ENCODE measurements around the gene CLIC6.
"Not testable (repeated sequence)": the region's sequence is repeated elsewhere in the genome, so short reads cannot be mapped to it uniquely, and the experiment has no call there.

Gene CLIC6

DNA sequence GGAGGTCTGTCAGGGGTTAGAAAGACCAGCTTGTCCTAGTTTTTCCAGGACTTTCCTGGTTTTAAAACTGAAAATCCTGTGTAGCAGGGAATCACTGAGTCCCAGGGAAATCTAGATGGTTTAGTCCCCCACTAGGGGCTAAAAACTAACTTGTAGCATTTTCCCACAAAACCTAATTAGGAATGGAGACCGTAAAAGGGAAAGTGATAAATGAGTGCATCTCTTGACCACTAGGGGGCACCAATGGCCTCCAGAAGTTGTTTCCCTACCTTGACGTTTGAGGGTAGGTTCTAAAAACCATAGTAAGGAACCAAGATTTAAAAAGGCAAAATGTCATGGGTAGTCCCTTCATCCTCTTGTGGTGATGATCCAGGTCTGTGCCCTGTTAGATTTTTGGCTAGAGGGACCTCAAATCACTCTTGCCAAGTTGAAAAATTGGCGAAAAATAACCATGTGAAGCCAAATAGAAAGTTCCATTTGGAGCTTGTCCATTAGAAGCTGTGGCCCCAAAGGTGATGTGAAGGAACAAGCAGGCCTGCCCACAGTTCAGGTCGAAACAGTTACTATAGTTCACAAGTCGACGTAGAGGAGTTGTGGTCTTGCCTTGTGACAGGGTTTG, 24.5 kb downstream of the CLIC6 start:
- DNase-seq (ENCODE audit: low read depth), result no peak

DNA sequence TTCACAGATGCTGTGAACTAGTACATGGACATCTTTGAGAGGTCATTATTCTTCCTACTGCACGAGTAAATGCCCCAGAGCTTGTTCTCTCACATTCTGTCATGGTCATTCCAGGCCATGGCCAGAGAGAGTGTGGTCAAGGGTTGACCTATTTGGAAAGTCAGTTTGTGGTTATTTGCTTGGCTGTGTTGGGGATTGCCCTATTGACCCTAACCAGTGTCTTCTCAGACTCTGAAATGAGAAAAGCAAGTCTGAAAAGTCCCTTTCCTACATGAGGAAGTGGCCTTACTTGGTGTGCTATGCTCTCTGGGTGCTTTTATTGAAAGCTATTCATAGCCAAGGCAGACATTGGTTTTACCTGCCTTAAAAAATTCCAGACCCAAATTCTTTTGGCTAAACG, 26.6 kb downstream of the CLIC6 start:
- DNase-seq (ENCODE audit: low read depth), result no peak

DNA sequence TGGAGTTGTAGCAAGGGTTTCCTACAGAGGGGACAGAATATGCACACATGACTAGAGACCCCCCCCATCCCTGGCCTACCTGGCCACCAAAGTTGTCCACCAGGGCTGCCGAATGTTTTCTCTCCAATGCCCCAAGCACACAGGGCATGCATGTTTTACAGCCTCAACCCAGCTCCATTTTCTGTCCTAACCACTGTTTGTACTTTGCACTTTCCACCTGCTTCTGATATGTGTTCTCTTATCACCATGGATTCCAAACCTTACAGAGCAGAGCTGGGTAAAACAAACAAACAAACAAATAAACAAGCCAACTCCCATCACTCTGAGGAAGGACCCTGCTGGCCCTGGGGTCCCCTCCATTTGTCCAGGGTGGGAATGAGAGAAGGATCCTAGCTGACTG, 27.3 kb downstream of the CLIC6 start:
- DNase-seq (ENCODE audit: low read depth), result no peak

DNA sequence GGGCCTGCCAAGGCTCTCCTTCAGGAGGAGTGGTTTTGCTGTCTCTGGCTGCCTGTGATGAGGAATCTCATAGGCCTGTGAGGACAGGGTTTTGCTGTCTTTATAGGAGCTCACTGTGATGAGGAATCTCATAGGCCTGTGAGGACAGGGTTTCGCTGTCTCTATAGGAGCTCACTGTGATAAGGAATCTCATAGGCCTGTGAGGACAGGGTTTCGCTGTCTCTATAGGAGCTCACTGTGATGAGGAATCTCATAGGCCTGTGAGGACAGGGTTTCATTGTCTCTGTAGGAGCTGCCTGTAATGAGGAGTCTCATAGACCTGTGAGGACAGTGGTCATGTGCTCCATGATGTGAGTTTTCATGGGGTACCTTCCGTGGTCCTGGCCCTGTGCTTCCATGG, 29.0 kb downstream of the CLIC6 start:
- no peak for DNase-seq (ENCODE audit: low read depth)

DNA sequence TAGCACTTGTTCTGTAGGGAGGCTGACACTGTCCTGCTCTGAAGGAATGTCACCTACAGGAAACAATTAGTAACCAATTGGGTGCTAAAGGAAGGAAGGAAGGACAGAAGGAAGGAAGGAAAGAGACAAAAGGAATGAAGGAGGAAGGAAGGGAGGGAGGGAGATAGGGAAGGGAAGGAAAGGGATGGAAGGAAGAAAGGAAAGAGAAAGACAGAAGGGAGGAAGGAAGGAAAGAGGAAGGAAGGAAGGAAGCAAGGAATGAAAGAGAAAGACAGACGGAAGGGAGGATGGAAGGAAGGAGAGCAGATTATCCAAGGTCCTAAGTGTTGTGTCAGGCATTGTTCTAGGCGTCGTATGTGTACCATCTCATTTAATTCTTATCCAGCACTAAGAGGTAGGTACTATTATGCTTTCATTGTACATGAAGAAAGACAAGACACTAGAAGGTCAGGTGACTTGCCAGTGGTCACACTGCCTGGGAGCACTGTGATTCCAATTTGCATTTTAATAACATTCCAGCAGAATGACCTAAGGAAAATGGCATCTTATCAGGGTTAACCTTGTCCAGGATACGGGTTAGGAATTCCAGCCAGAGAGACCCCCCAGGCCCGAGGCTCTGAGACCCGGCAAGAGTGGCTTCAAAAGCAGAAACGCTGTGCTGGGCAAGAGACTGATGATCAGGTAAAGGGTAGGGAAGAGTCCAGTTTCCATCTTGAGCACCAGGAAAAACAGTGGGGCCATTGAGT, 29.6 kb downstream of the CLIC6 start:
- DNase-seq (ENCODE audit: low read depth), result no peak

DNA sequence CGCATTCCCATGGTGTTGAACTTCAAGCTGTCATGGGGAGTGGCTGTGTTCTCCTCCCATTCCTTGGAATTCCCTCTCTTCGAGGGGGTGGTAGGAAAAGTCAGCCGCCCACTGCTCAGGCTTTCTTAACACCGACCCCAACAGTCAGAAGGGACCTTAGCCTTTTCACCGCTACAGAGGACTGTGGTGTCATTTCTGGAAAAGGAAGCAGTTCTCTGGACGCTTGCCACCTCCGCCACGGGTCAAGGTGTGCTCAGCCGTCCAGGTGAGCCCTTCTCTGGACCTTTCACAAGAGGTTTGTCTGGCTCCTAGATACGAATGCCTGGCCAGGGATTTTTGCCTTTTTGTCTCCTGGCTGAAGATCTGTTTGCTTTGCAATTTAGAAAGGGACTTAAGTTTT, 31.8 kb downstream of the CLIC6 start:
- no peak for DNase-seq (ENCODE audit: low read depth)

DNA sequence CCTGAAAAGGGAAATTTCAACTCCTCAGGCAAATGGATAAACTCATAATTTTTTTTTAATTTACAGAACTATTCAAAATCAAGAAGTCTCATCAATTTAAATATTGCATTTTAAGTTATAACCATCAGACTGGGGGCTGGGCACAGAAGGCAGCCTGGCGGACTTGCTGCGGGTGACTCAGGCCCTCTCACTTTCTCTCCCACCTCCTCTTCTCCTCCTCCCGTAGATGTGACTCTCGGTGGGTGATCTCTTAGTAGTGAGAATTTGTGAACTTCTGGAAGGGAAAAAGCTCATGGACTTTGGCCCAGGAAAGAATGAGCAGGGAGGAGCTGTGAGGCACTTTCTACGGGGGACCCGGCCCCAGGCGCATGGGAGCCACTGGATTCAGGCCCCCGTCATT, 32.9 kb downstream of the CLIC6 start:
- no peak for DNase-seq (ENCODE audit: low read depth)

DNA sequence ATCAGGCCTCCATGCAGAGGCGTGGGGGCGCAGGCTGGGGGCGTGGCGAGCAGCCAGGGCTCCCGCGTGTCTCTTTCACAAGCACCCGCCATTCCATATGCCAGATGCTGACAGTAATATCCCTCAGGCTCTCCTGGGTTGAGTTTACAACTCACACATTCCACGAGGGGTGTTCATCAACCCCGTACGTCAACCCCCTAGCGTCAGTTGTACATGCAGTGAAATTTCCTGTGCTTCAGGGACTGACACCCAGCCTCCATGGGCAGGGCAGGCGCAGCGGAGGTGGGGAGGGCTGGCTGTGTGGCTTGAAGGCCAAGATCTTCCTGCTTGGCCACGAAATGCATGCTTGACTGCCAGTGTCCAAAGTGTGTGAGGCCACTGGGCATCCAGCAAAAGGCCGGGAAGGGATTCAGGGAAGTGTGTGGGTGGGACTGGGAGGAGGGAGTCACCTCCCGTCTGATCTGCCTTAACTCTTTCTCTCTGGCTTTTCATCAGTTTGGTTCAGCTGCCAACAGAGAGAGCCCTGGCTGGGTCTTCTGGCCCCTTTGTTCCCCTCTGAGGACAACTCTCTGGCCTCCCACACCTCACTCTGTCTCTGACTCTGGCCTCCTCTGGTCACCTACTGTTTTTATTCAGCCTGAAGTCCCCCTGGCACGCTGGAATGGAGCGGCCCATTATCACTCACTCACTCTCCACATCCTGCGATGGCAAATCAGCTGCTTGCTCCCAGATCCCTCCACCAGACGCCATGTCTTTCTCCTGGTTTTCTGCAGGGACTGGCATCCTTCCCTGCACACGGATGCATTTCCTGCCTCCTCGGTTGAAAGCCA, 33.8 kb downstream of the CLIC6 start:
- DNase-seq (ENCODE audit: low read depth), result no peak

DNA sequence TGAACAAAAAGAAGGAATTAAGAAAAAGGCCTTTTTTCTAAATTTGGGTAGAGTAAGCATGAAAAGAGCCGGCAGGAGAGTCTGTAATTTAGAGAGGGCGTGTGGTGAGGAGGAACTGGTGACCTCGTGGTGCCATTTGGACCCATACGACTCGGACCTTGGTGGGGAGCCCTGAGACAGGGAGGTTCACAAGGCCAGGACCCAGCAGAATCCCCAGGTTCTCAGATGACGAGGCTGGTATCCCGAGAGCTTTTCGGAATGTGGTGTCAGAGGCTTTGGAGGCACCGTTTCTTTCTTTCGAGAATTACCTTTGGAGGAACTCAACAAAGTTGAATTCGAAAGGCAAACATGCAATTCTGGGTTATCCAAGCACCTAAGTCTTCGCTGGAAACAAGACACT, 34.8 kb downstream of the CLIC6 start:
- DNase-seq (ENCODE audit: low read depth), result no peak

DNA sequence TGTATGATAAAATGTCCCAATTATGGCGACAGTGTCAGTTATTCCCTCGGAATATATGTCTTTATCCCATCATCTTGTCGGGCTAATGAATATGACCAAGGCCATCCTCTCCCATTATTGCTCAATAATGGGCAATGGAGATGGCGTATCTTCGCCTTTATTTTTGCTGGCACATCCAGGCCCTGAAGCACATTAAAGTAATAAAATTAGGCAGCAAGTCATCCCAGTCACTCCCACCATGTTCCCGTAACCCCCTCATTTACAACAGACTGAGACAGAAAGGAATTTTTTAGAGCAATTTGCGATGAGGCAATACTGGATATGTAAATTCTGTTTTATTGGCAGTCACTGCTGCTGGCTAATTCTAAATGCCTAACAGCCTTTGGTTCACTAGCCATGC, 35.3 kb downstream of the CLIC6 start:
- no peak for DNase-seq (ENCODE audit: low read depth)

DNA sequence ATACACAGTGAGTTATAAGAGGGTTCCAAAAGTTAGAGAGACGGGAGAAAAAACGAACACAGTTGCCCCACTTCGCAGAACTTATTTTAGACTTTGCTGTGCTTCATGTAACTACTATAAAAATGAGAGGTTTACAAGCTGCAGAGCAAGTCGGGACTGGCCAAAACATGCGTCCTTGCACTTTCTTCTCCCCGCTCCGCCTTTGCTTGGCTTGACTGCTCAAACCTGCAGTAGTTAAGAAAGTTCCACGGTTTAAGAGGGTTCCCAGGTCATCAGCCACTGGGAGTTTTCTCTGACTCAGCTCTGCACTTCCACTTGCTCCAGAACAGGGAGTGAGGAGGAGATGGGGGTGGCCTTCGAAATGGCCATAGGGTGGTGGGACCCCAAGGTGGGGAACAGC, 36.2 kb downstream of the CLIC6 start:
- no peak for DNase-seq (ENCODE audit: low read depth)

DNA sequence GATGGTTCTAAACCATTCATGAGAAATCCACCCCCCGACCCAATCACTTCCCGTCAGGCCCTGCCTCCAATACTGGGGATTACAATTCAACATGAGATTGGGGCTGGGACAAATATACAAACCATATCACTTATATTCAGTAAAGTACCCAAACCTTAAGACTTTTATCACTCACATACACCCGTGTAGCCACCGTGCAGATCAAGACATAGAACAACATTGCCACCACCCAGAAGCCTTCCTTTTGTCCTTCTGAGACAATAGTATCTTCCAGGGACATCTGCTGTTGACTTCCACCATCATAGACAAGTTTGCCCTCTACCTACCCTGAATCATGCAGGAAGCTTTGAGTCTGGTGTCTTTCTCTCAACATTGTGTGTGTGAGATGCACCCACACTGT, 37.5 kb downstream of the CLIC6 start:
- no peak for DNase-seq (ENCODE audit: low read depth)

DNA sequence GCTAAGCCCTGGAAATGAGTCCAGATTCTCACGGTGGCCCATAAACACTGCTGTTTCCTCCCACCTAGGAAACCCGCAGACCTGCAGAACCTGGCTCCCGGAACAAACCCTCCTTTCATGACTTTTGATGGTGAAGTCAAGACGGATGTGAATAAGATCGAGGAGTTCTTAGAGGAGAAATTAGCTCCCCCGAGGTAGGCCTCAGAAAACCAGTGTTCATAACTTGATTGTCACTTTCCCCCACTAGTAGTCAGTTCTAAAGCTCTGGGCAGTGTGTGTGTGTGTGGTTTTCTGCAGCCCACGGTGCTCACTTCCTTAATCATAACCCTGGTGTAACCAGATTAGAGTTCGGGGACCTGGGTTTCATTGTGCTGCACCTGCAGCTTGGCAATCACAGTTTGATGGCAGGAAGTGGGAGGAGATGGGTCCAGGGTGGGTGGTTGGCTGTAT, 39.1 kb downstream of the CLIC6 start:
- no peak for DNase-seq (ENCODE audit: low read depth)

DNA sequence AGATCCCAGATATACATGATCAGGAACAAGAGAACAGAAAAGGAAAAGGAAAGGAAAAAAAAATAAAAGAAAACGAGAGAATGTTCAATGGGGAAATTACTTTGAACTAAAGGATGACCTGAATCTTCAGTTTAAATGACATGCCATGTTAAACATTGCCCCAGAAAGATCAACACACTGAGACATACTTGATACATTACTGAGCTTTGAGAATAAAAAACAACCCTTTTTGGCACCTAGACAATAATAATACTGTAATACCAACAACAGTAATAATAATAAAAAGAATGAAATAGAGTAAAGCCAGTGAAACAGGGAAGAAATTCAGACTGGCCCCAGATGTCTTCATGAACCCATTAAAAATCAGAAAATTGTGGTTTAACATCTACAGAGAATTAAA, 44.8 kb downstream of the CLIC6 start:
- DNase-seq (ENCODE audit: low read depth), result no peak

DNA sequence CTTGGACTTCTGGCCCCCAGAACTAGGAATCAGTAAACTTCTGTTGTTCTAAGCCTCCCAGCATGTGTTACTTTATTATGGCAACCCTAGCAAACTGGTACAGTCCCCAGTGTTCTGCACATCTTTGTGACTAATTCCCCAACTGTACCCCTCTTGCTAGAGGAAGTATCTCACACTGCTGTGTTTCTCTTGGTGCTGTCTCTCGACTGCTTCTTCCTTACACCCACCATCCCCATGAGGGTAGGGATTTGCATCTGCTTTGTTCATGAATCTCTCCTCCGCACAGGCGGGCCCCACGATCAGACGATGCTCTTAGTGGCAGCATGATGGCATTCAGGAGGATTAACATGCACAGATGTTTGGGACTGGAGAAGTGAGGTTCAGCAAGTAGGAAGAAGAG, 46.7 kb downstream of the CLIC6 start:
- DNase-seq (ENCODE audit: low read depth), result no peak

DNA sequence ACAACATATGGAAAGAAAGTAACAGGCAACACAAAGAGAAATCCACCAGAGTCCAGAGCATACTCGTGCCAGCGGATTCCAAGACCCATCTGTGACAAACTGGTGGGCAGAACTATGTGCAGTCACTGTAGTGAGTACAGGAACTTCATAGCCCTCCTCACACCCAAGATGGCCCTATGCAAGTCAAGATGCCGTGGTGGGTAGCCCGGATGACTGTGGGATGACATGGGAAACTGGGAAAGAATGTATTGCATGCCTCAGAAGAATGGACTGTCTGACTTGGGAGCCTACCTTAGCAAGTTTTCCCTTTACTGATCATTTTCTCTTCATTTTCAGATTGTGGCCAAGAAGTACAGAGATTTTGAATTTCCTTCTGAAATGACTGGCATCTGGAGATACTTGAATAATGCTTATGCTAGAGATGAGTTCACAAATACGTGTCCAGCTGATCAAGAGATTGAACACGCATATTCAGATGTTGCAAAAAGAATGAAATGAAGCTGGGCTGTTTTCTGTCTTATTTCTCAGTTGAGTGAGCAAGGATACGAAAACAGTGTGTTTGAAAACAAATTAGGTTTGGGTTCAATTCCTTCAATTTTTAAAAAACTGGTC, 47.3 kb downstream of the CLIC6 start:
- no peak for DNase-seq (ENCODE audit: low read depth)

DNA sequence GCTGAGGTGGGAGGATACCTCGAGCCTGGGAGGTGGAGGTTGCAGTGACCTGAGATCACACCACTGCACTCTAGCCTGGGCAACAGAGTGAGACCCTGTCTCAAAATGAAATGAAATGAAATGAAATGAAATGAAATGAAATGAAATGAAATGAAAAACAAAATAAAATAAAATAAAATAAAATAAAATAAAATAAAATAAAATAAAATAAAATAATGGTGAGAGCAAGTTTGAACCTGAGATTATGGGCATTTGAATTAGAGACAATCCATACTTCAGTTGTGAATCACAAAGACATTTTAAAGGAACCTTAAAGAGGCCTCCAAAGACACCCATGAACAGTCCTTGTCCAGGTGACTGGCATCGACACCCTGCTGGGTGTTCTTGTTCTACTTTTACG, 49.7 kb downstream of the CLIC6 start:
- not testable (repeated sequence) for DNase-seq (ENCODE audit: low read depth)

DNA sequence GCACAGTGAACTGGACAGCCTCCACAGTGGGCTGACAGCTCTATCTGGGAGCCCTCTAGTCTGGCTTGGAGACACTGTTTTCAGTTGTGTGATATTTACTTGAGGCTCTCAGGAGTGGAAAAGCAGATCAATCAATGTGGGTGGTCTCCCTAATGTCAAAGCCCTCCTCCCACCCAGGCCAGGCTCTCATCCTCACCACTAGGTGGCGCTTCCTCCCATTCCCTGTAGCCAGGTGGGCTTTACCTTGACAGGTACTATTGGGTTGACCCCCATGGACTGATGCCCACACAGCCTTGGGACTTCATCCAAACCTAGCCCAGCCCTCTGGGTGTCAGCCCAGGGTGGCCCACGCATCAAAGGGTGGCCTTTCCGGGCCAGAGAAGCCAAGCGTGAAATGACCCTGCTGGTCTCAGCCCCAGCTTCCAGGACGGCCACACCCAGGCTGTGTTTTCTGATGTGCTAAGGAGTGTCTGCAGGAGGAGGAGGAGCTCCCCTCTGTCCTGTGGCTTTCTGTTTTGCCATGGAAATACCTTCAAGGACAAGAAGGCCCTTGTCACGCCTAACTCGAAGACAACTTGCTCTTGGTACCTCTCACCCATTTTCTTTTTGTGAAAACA, 54.0 kb downstream of the CLIC6 start:
- DNase-seq (ENCODE audit: low read depth), result no peak

DNA sequence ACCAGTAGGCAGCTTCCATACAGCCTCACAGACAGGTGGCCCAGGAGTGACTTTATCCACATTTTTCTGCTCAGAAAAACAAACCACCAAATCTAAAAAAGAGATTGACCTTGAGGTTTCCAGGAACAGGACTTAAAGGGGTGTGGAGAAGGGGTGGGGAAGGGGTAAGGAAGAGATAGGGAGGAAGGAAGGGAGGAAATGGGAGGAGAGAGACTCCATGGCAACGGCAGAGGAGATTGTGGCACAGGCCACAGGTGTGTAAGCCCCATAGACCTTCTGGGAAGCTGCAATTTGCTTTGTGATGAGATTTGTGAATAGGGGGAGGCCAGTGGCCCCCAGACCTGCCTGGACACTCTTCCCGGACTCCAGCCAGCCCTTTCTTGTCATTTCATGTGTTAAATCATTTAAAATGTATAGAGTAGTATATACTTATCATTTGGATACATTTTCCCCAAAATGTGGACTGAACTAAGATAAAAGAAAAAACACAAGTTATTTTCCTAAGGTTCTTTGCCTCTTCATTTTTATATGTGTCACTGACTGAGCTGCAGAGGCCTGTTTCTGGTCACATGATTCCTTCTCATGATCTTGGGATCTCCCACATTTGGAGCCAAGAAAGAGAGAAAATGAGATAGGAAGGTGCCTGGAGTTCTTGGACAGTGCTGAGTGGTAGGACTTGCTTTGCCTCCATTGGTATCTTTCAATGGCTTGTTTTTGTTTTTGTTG, 55.5 kb downstream of the CLIC6 start:
- DNase-seq (ENCODE audit: low read depth), result no peak

DNA sequence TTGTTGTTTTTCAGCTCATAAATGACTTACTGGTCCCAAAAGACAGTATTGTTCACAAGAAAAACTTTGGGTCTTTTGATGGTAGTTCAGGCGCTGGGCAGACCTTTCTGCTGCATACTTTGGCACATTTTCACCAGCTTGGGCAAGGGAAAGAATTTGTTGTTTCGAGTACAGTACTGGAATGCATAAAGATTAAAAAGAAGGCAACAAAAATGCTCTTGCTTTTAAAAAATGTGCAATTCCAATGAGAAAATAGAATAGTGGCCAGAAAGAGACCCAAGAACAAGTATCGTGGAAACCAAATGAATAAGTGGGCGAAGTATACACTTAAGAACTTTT, 56.0 kb downstream of the CLIC6 start:
- DNase-seq (ENCODE audit: low read depth), result no peak

DNA sequence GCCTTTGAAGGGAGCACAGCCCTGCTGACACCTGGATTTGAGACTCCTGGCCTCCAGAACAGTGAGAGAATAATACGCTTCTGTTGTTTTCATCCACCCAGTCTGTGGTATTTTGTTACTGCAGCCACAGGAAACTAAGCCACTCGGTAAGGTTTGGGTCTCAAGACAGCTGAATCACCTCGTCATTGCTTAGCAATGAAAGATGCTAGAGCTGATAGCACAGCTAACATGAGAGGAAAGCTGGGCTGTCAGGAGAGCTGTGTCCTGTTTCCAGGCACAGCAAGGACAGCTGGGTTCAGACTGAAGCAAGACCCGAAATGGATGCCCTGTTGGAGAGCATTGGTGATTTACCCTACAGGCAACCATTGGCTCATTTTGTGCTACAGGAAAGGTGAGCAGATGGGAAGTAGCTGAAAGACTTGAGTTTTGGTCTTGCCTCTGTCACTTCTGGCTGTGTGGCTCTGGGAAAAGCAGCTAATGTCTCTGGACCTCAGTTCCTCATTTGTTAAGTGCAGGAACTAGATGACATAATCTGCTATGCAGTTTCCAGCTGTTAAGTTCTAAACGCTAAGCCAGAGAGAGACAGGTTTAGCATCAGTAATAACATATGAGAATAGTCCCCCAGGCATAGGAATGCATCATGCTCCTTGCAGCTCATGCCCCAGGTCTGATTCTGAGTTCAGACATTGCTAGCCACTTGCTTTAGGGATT, 58.0 kb downstream of the CLIC6 start:
- DNase-seq (ENCODE audit: low read depth), result no peak

Data from stimulated activated CD8-positive, alpha-beta memory T cell treated with anti-CD3 and anti-CD28 coated beads, Interleukin-15, amount 100 ng/mL, for 1 hour (primary cell).